CD8-positive, alpha-beta memory T cell (primary cell): ENCODE data around the gene CCNT1. TPM values are rescaled to one million over a fixed set of nuclear protein-coding genes. Genes with fewer than 3 reads are reported as not detected.

ENCODE experiments used
- CTCF ChIA-PET: fragments of 350-600 bp; sonication (Branson Sonifier 250); formaldehyde crosslinking; loops from one replicate; lab custom pipeline; 2021; ENCODE audit warnings: antibody characterized with exemption; lab: Charles Lee
- POLR2A ChIA-PET: fragments of 350-600 bp; sonication (Branson Sonifier 250); formaldehyde crosslinking; loops from one replicate; lab custom pipeline; 2021; ENCODE audit warnings: antibody characterized with exemption; lab: Charles Lee
- DNase-seq, 5 donors: peaks; one replicate each; pipeline versions ENCODE4 v3.0.0 to v3.0.0-alpha.2; 2020 to 2022; ENCODE audit warnings: mixed read lengths in 1 of 5
- H3K27ac ChIP-seq: one replicate; pipeline ENCODE4 v1.7.0; 2013; ENCODE audit warnings: low read depth, mild to moderate bottlenecking, low read length, moderate library complexity
- H3K27me3 ChIP-seq: 2 replicates; pipeline ENCODE4 v1.7.0; 2013; ENCODE audit warnings: low read length, mild to moderate bottlenecking; ENCODE audit not compliant: insufficient read depth, poor library complexity, severe bottlenecking
- H3K36me3 ChIP-seq: 2 replicates; pipeline ENCODE4 v1.7.0; 2013; ENCODE audit warnings: mild to moderate bottlenecking, low read length, moderate library complexity; ENCODE audit not compliant: insufficient read depth
- H3K4me1 ChIP-seq: 2 replicates; pipeline ENCODE4 v1.7.0; 2013; ENCODE audit warnings: mild to moderate bottlenecking, low read length, moderate library complexity; ENCODE audit not compliant: insufficient read depth
- H3K4me3 ChIP-seq: 2 replicates; pipeline ENCODE4 v1.7.0; 2013; ENCODE audit warnings: mild to moderate bottlenecking, low read length
- H3K9me3 ChIP-seq: 2 replicates; pipeline ENCODE4 v1.7.0; 2013; ENCODE audit warnings: mild to moderate bottlenecking, low read length
- H3K27ac Mint-ChIP-seq, 8 donors: one replicate each; pipeline ENCODE4 v1.8.0; 2020 to 2021; ENCODE audit warnings: mixed read lengths in 8 of 8, mild to moderate bottlenecking in 6 of 8, inconsistent platforms in 3 of 8, moderate library complexity in 3 of 8
- H3K27me3 Mint-ChIP-seq, 2 donors: one replicate each; pipeline ENCODE4 v1.8.0; 2020 to 2021; ENCODE audit warnings: mixed read lengths in 2 of 2, mild to moderate bottlenecking in 1 of 2, moderate library complexity in 1 of 2
- H3K36me3 Mint-ChIP-seq, 3 donors: one replicate each; pipeline ENCODE4 v1.8.0; 2020 to 2021; ENCODE audit warnings: mixed read lengths in 3 of 3, inconsistent platforms in 1 of 3, mild to moderate bottlenecking in 1 of 3
- H3K4me1 Mint-ChIP-seq, 3 donors: one replicate each; pipeline ENCODE4 v1.8.0; 2020 to 2021; ENCODE audit warnings: mixed read lengths in 3 of 3, inconsistent platforms in 1 of 3, mild to moderate bottlenecking in 1 of 3
- H3K4me3 Mint-ChIP-seq, 7 donors: one replicate each; pipeline ENCODE4 v1.8.0; 2020 to 2021; ENCODE audit warnings: mixed read lengths in 7 of 7, mild to moderate bottlenecking in 6 of 7, moderate library complexity in 4 of 7, inconsistent platforms in 2 of 7
- H3K9me3 Mint-ChIP-seq, 5 donors: one replicate each; pipeline ENCODE4 v1.8.0; 2020 to 2022; ENCODE audit warnings: mixed read lengths in 5 of 5, mild to moderate bottlenecking in 3 of 5, moderate library complexity in 2 of 5, inconsistent platforms in 1 of 5
- polyA plus RNA-seq: library from polyadenylated mRNA; unstranded; fragments of 300-500 nt; fragmentation: Illumina TruSeq; gene quantifications from one replicate; pipeline ENCODE4 v1.2.3, GENCODE V29; 2021
- total RNA-seq, 2 experiments: library from RNA; stranded (reverse); gene quantifications; one replicate each; pipeline ENCODE4 v1.2.3, GENCODE V29; 2021

CCNT1 gene
- total and polyA plus RNA-seq, 3 experiments from 2014 or later, result 12.9 to 66.4 (median 59.1) TPM

DNA sequence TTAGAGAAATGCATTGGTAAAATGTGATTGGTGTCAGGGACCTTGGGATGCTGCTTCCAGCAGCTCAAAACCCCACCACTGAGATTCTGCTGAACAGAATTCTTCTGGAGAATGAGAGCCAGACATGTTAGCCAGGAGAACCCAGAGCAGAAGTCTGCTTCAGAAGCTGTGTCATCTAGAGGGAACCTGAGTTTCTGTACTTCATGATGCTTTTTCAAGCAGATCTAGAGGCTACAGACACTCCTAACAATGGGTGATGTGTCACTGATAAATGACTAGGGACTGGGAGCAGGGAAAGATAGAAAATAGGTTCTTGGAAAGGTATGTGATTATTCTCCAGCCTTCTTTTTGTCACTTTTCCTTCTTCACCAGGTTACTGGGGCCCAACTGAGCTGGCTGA lies 76.1 kb downstream of the CCNT1 start:
- no peak for DNase-seq
- no peaks in the 10 kb centered on the region for H3K4me1 ChIP-seq
- Mint-ChIP-seq H3K4me1 (no peaks in the 10 kb centered on the region), H3K27ac (no peak overlapping the region), H3K36me3 (peaks cover 0 to 23% (median 4%) of the 10 kb centered on the region in 3 donors), H3K4me3 (no peak overlapping the region), H3K27me3 (no peaks in the 10 kb centered on the region), H3K9me3 (peaks cover 0 to 2% (median 0%) of the 10 kb centered on the region in 5 donors)
- CTCF ChIA-PET, result no interaction called here
- POLR2A ChIA-PET, result no interaction called here
- H3K27ac ChIP-seq, result no peak overlapping the region
- no peaks in the 10 kb centered on the region for H3K36me3 ChIP-seq
- H3K4me3 ChIP-seq, result no peak overlapping the region
- H3K27me3 ChIP-seq, result no peaks in the 10 kb centered on the region
- H3K9me3 ChIP-seq, result no peaks in the 10 kb centered on the region

Other genes starting within 250 kb of the CCNT1 start
- gene ANP32D, start 244.1 kb downstream of the CCNT1 start, total RNA-seq, result not detected
- not detected for gene ANP32D, start 244.1 kb downstream of the CCNT1 start, polyA plus RNA-seq
- not detected for gene C12orf54, start 234.2 kb downstream of the CCNT1 start, total RNA-seq
- gene C12orf54, start 234.2 kb downstream of the CCNT1 start, polyA plus RNA-seq, result not detected
- gene OR8S1, start 191.1 kb downstream of the CCNT1 start, total RNA-seq, result not detected
- gene OR8S1, start 191.1 kb downstream of the CCNT1 start, polyA plus RNA-seq, result not detected
- gene LALBA, start 146.7 kb downstream of the CCNT1 start, total RNA-seq, result not detected
- not detected for gene LALBA, start 146.7 kb downstream of the CCNT1 start, polyA plus RNA-seq
- gene KANSL2, start 34.5 kb downstream of the CCNT1 start, total RNA-seq, result 10 to 100 TPM; 58.7 to 60.3 TPM
- gene KANSL2, start 34.5 kb downstream of the CCNT1 start, polyA plus RNA-seq, result 34.3 TPM
- under 1 TPM; 0.04 to 0.37 TPM for gene ADCY6, start 72.4 kb upstream of the CCNT1 start, total RNA-seq
- not detected for gene ADCY6, start 72.4 kb upstream of the CCNT1 start, polyA plus RNA-seq
- gene CACNB3, start 101.8 kb upstream of the CCNT1 start, total RNA-seq, result 1 to 10 TPM; 6.3 to 6.6 TPM
- gene CACNB3, start 101.8 kb upstream of the CCNT1 start, polyA plus RNA-seq, result 3.2 TPM
- gene DDX23, start 135.5 kb upstream of the CCNT1 start, total RNA-seq, result 100 to 1,000 TPM; 147 to 148 TPM
- 51.0 TPM for gene DDX23, start 135.5 kb upstream of the CCNT1 start, polyA plus RNA-seq
- 1 to 10 TPM; 2.0 to 2.6 TPM for gene RND1, start 149.2 kb upstream of the CCNT1 start, total RNA-seq
- 0.90 TPM for gene RND1, start 149.2 kb upstream of the CCNT1 start, polyA plus RNA-seq
- 100 to 1,000 TPM in 1 of 2 experiments, 10 to 100 TPM in 1; 98.3 to 103 TPM for gene FKBP11, start 208.8 kb upstream of the CCNT1 start, total RNA-seq
- gene FKBP11, start 208.8 kb upstream of the CCNT1 start, polyA plus RNA-seq, result 238 TPM
- 10 to 100 TPM; 91.5 to 91.8 TPM for gene ARF3, start 240.8 kb upstream of the CCNT1 start, total RNA-seq
- 24.5 TPM for gene ARF3, start 240.8 kb upstream of the CCNT1 start, polyA plus RNA-seq